Dermis blood vessel endothelial cell (primary cell): ENCODE results near the gene CXorf58. TPM values are rescaled to one million over a fixed set of nuclear protein-coding genes. Genes with fewer than 3 reads are reported as not detected.
A peak's percentile ranks its signal among the peaks of the same experiment; 100 is the strongest.
"Not testable (repeated sequence)": the region's sequence is repeated elsewhere in the genome, so short reads cannot be mapped to it uniquely, and the experiment has no call there.

ENCODE experiments used
- DNase-seq: peaks from one replicate; pipeline ENCODE4 v3.0.0; 2010
- total RNA-seq: library from RNA; depleted of rRNA; stranded (reverse); fragments of >200 nt; gene quantifications from 2 replicates; pipeline ENCODE4 v1.2.3, GENCODE V29; 2014

CXorf58 gene
- total RNA-seq, result 0.05 TPM in 1 of 2 replicates, not detected in the other

DNA sequence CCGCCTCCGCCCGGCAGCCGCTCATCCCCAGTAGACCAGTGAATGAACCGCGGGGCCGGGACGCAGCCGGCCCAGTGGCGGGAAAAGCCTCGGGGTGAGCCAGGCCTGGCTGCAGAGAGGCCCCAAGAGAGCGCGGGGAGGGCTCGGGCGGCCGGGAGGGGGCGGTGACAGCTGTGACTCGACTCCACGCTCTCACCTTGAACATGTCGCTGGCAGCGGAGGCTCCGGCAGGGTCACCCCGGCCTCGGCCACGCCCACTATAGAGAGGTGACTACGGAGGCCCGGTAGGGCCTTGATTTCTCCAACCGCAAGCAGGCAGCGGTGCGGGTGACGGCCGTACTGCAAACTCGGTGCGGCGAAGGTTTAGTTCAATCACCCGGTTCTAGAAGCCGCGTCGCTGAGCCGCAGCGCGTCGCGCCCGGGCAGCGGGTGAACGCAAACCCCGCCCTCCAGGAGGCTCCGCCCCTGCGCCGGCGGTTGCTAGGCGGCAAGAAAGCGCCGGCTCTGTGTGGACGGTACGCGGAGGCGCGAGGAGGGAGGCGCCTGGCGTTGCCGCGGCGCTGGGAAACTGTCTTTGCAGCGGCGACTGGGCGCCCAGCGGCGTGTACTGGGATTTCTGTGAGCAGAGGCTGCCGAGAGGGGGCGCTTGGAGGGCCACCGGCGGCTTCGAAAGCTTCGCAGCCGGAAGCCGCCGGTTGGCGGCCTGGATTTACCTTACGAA lies at the start of gene CXorf58, which contains the start of gene APOO:
TSS of gene CXorf58 (plus strand) at position 509 of the 721 bp plus-strand sequence. CDS start 2,297 bp downstream, outside the sequence.
TSS of gene APOO (minus strand) at position 441 of the 721 bp plus-strand sequence. CDS start at position 205, 236 bp downstream.
- DNase-seq, result peak; percentile 93

DNA sequence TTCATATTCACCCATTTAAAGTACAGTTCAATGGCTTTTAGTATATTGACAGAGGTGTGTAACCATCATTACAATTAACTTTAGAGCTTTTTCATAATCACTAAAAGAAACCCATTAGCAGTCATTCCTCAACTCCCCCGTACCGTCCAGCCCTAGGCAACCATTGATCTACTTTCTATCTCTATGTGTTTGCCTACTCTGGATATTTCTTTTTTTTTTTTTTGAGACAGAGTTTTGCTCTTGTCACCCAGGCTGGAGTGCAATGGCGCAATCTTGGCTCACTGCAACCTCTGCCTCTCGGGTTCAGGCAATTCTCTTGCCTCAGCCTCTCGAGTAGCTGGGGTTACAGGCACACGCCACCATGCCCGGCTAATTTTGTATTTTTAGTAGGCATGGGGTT lies 48.6 kb upstream of the CXorf58 start:
- DNase-seq, result not testable (repeated sequence)

DNA sequence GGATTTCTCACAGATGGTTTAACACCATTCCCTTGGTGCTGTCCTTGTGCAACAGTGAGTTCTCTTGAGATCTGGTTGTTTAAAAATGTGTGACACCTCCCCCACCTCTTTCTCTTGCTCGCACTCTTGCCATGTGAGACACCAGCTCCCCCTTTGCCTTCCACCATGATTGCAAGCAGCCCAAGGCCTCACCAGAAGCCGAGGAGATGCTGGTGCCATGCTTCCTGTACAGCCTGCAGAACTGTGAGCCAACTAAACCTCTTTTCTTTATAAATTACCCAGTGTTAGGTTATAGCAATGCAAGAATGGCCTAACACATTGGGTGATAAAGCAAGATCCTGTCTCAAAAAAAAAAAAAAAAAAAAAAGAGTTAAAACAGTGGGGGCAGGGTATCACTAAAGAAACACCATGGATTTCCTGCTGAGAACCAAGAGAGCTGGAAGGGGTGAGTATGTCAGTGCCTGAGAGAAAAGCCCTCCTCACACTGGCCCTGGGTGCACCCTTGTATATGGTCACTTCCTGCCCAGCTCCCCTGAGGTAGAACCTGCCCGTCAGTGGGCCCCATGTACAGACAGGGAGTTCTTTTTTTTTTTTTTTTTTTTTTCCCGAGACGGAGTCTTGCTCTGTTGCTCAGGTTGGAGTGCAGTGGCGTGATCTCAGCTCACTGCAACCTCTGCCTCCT lies 46.5 kb upstream of the CXorf58 start:
- no peak for DNase-seq

- not testable (repeated sequence) for DNase-seq
These were observed 45.9 kb upstream of the CXorf58 start for GRCh38 chrX:23861952-23862351.

DNA sequence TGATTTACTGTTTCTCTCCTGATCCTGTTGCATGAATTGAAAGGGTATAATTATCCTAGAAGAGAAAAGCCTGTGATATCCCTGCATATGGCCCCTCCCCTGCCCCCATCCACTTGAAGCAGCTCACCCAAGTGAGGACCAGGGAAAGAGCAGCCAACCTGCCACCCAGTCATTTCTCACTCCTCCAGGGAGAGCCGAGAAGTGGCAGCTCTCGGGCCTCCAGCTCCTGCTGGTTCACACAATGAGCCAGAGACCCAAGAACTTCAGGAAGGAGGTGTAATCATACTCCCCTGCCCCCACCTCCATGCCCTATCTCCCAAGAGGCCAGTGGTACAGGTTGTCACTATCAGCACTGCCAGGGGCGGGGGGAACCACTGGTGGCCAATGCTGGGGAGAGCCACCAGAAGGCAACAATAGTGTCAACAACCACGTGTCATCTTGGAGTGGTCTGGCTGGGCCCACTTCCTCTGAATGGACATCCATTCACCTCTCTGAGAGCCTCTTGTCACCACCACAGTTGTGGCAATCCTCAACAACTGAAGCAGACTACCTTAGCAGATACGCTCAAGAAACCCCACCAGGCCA lies 43.0 kb upstream of the CXorf58 start:
- no peak for DNase-seq

DNA sequence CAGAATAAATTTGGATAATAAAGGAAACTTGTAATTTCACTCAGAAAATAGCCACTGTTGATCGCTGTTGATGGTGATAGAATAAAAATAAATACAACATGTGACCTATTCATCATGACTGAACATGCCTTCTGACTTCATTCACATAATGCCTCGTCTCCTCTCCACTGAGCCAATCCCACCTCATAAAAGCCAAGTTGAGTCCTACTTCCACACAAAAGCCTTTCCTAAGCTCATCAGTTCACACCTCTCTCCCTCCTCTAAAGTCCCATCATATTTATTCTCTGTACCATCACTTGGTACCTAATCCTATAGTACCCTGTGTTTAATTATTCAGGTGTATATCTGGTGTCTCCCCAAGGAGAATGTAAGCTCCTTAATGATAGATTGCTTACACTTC lies 37.8 kb upstream of the CXorf58 start:
- DNase-seq, result no peak

- no peak for DNase-seq
These were observed 35.8 kb upstream of the CXorf58 start for GRCh38 chrX:23871905-23872546.

GRCh38 chrX:23879380-23880090 lies 28.3 kb upstream of the CXorf58 start:
- DNase-seq, result no peak

GRCh38 chrX:23883737-23884354 lies 24.0 kb upstream of the CXorf58 start:
- peak; percentile 55 for DNase-seq

DNA sequence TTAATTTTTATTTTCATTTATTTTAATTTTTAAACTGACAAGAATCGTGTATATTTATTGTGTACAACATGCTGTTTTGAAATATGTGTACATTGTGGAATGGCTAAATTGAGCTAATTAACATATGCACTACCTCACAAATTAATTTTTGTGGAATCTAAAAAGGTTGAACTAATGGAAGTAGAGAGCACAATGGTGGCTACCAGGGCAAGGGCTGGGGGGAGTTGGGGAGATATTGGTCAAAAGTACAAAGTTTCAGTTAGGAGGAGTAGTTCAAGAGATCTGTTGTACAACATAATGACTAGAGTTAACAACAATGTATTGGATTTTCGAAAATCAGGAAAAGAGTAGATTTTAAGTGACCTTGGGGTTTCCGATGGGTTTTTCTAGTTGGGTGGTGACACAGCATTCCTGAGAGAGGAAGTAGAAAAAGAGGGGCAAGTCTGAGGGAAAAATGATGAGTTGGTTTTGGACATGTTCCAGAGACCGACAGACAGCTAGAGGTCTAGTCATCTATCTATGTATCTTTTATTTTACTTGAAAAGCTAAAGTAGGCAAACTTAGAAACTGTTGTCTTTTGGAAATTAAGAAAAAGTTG lies 23.3 kb upstream of the CXorf58 start:
- peak; percentile 19 for DNase-seq

DNA sequence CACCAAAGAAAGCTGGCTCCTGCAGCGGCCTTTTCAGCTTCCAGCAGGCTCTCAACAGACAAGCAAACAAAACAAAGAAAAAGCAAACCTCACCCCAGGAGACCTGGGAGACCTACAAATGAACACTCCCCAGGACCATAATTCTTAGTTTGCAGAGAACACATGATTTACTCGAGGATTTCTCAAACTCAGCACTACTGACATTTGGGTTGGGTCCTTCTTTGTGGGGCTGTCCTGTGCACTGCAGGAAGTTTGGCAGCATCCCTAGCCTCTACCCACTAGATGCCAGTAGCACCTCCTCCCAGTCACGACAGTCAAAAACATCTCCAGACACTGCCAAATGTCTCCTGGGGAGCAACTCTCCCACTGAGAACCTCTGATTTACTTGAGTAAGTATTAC lies 22.0 kb upstream of the CXorf58 start:
- DNase-seq, result no peak

GRCh38 chrX:23887451-23887850 lies 20.4 kb upstream of the CXorf58 start:
- no peak for DNase-seq

DNA sequence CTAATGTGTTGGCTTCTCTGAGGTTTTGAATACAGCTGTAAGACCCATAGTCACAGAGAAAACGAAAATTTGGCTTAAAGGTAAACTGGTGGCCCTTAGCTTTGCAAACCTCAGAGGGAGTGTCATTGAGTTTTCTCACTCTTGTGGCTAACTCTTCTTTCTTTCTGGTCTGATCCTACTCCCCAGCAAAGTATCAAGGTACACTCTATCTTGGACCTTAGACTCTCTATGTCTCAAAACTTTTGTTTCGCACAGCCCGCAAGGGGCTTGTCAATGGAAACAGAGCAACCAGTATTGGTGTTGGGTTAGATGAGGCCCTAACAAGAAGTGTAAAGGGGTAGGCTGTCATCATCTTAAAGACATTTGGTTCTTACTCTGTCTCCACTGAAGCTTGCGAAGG lies 19.9 kb upstream of the CXorf58 start:
- no peak for DNase-seq

DNA sequence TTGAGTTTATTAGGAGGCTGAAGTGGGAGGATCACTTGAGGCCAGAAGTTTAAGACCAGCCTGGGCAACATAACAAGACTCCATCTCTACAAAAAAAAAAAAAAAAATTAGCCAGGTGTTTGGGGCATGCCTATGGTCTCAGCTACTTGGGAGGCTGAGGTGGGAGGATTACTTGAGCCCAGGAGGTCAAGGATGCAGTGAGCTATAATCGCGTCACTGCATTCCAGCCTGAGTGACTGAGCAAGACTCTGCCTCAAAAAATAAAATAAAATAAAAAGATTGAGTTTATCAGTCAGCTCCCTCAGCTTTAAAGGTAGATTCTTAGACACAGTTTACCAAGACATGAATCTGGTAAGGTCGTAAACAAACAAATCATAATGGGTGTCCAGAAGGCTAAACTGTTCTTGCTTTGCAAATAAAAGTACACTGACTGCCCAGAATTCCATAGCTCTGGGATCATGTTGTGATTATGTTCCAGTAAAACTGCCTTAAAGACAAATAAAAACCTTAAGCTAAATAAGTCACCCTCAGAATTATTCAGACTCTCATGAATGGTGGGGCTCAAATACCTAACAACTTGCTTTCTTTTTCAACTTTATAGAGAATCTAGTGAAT lies 18.8 kb upstream of the CXorf58 start:
- no peak for DNase-seq

GRCh38 chrX:23890933-23891332 lies 16.9 kb upstream of the CXorf58 start:
- DNase-seq, result no peak

- not testable (repeated sequence) for DNase-seq
These were observed 12.8 kb upstream of the CXorf58 start for GRCh38 chrX:23894993-23895392.

DNA sequence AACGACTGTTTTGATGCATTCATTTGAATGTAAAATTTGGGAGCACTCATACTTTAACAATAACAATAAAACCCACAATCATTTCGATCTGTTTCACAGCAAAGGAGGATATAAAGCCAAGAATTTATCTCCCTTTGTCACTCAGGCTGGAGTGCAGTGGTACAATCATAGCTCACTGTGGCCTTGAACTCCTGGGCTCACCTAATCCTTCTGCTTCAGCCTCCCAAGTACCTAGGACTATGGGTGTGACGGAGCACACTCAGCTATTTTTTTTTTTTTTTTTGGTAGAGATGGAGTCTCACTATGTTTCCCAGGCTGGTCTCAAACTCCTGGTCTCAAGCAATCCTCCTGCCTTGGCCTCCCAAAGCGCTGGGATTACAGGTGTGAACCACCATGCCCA lies 11.3 kb upstream of the CXorf58 start:
- DNase-seq, result not testable (repeated sequence)

DNA sequence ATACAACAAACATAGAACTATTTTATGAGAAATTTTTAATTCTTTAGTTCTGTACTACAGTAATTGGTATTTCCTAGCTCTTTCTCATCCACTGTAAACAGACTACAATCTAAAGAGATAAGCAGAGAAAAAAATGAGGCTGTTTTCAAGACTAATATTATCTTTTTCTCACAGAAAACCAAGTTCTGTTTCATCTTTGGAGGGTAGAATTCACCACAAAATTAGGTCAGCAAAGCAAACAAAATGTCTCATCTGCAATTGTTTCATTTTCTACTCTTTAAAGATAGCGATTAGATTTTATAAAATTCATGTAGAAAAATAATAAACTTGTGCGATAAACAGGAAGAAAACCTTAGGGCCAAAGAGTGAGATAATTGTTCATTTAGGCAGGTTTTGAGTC lies 10.8 kb upstream of the CXorf58 start:
- DNase-seq, result peak; percentile 21

GRCh38 chrX:23898412-23898959 lies 9.3 kb upstream of the CXorf58 start:
- DNase-seq, result peak; percentile 49

DNA sequence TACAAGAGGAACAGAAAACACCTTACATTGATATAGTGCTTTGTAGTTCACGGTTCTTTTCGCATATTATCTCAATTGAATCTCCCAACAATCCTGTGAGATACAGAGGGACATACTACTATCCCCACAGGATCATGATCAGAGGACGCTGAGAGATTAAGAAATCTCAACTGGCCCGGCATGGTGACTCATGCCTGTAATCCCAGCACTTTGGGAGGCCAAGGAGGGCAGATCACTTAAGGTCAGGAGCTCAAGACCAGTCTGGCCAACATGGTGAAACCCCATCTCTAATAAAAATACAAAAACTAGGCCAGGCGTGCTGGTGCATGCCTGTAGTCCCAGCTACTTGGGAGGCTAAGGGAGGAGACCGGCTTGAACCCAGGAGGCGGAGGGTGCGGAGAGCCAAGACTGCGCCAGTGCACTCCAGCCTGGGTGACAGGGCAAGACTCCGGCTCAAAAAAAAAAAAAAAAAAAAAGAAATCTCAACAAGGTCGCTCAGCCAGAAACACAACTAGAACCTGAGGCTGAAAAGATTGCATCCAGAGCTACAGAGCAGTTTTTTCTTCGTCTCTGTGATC lies 7.5 kb upstream of the CXorf58 start:
- DNase-seq, result no peak
